AML-193 (cell line): ENCODE measurements around the gene RNASE8.
A peak's percentile ranks its signal among the peaks of the same experiment; 100 is the strongest.
"Not testable (repeated sequence)": the region's sequence is repeated elsewhere in the genome, so short reads cannot be mapped to it uniquely, and the experiment has no call there.

Experiments used
- DNase-seq, 2 experiments: peaks; one replicate each; lab custom pipeline; 2025; lab: John Stamatoyannopoulos, UW

Gene RNASE8, protein sequence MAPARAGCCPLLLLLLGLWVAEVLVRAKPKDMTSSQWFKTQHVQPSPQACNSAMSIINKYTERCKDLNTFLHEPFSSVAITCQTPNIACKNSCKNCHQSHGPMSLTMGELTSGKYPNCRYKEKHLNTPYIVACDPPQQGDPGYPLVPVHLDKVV

DNA sequence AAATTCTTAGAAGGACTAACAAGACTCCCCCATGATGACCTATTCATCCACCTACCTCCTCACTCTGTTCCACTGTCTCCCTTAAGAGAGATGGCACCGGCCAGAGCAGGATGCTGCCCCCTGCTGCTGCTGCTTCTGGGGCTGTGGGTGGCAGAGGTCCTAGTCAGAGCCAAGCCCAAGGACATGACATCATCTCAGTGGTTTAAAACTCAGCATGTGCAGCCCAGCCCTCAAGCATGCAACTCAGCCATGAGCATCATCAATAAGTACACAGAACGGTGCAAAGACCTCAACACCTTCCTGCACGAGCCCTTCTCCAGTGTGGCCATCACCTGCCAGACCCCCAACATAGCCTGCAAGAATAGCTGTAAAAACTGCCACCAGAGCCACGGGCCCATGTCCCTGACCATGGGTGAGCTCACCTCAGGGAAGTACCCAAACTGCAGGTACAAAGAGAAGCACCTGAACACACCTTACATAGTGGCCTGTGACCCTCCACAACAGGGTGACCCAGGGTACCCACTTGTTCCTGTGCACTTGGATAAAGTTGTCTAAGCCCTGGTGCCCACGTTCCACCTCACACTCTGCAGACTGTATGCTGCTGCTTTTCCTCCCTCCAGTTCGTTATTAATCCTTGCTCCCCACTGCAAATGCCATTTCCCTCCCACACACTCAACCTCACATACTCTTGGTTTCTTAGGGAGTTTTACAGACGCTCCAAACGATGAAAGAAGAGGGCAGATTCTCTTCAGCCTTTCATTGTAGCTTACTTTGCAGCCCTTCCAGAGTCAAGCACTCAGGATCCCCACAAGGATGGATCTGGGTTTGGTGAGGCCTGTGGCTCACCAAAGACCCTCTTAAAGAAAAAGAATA, at the start of gene RNASE8:
Gene RNASE8 (plus strand): TSS at position 20 of the 873 bp plus-strand sequence. CDS start 71 bp downstream, at position 91.
- DNase-seq: peak; percentile 25 to 26

DNA sequence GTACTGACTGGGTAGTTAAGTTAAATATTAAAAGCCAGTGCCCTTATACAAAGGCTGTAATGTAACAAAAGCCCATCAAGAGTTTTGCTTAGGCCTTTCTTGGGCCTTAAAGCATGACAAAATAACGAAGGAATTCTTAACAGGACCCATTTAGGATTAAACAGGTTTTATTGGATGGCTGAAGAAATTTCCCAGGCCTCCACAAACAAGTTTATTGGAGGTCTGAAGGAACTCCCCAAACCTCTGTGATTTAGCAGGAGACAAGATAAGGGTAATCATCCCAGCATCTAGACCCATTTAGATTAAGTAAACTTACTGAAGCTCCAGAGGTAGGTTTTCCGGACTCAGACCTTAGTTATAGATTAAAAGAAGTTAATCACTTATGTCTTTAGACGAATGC, 47.9 kb upstream of the RNASE8 start:
- DNase-seq: not testable (repeated sequence)

DNA sequence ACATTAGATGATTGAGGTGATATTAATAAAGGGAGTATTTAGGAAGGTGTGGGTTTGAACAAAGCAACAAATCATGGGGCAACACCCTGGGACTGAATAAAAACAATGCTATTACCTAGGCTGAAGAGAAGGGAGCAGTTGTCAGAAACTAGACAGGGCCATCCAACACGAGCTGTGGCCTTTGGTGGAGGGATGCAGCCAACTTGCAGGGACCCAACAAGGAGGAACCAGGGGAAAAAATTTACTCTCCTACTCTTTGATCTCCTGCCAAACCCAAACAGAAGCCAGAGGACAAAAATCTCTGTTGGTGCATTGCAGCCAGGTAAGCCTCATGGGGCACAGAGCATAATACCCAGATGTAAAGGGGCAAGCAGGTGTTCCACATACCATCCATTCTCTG, 46.5 kb upstream of the RNASE8 start:
- no peak for DNase-seq

DNA sequence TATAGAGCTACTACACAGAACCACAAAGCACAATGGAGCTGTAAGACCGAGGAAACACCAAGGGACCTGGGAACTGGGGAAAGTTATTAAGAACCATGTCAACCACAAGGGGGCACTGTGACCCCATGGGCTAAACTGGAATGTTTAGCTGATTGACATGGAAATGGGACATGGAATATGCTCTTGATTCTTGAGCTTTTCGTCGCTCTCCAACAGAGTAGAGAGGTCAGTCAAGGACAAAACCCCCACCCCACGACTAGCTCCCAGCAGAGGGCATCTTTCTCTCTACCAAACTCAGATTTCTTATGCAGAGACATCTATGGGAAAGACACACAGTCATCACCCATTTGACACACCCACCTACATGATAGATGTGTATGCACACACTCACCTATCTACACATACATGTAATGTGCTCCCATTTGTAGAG, 42.8 kb upstream of the RNASE8 start:
- DNase-seq: peak; percentile 72 to 76

DNA sequence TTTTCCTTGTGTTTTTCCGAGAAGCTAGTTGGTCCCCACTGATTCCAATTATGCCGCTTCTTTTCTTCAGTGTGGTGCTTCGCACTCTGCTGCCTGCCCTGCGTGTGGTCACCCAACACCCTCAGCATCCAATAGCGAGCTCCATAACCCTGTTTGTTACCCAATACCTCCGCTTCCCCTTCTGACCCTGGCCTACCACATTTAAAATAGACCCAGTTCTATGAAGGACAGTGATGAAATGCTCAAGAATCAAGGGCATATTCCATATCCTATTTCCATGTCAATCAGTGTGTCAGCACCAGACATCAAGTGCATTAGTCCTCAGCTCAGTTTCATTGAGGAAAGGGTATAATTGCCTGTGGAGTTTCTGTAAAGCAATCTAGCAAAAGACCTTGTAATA, 42.3 kb upstream of the RNASE8 start:
- DNase-seq: peak; percentile 72 to 78

DNA sequence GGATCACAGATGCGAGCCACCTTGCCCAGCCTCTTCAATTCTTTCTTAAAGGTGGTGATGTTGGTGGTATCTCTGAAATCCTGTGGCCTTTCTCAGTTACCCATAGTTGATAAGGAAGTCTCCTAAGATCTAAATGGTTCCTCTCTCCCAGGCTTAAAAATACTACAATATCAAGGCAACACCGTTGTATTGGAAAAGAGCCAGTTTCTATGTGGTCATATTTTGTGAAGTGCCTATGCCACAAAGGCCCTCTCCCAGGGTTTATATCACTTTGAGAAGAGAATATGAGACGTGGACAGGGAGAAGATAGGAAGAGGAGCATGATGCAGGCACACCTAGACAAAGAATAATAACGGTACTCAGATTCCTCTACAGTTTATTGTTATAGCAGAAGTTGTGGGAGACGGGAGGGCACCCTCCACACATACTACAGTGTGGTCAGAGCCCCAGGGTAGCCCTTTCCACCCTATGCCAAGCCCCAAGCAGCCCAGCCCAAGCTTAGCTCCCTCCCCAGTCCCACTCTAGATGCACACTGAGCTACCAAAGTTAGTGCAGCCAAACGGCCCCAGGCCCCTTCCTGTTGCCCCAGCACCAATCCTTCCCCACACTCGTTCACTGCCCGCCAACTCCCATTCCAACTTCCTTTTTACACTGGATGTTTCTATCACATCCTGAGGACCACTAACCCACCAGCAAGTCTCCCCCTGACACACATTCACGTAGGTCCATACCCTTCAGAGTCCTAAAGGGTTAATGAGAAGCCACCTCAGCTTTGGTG, 41.0 kb upstream of the RNASE8 start:
- no peak for DNase-seq

DNA sequence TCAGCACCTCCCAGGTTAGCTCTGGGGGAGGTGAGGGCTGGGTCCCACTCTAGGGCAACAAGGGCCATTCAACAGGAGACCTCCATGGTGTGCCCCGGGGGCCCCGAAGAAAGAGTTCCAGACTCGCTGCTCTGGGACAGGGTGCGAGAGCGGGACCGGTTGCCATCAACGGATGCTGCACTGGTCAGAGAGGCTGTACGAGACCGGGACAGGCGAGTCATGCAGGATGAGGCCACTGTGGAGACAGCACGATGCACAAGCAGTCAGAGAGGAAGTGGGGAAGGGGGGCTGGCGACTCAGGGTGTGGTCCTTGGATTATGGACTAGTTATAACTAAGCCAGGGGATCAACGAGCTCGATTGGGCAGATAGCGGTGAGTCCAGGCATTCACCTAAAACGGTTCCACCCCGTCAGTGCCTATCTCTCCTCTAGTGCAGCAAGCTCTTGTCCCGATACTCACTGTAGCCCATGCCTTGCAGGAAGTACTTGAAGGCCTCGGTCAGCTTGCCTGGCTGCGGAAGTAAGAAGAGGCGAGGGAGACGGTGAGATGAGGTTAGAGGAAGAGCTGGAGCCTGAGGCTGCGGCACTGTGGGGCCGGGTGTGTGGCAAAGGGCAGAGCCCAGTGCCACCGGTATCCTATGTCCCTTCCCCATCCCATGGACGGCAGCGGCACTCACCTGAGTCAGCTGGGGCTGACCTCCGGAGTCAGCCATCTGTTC, 39.9 kb upstream of the RNASE8 start:
- DNase-seq: no peak

DNA sequence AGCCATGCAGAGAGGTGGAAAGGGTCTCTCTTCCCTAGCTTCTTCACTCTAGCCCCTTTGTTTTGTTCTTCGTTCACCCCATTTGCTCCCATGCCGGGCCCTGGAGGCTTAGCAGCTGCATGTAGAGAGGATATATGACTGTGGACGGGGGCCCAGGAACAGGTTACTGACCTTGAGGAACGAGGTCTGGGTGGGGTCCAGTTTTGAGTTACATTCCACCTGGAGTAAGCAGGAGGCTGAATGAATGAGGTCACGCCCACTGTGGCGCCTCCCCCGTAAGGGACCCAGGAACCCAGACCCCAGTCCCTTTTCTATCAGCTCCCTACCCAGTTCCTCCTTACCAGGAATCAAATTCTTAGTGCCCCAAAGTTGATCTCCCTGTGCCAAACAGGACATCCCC, 39.3 kb upstream of the RNASE8 start:
- DNase-seq: no peak

DNA sequence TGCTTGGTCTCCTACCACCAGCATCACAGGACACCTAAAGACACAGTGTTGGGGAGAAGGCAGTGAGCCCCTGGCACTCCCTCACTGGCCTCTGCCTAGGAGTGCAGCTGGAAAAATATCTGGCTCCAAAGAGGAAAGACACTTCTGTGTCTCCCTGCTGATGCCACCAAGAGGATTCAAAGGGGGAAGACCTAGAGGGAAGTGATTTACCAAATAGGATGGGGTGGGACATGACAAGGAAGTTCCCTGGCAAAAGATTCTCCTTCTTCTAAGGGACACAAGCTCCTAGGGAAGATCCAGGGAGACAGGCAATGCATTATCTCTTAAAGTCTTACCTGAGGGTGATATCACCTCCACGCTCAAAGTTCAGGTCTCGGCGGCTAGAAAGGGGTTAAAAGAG, 38.8 kb upstream of the RNASE8 start:
- DNase-seq: no peak

DNA sequence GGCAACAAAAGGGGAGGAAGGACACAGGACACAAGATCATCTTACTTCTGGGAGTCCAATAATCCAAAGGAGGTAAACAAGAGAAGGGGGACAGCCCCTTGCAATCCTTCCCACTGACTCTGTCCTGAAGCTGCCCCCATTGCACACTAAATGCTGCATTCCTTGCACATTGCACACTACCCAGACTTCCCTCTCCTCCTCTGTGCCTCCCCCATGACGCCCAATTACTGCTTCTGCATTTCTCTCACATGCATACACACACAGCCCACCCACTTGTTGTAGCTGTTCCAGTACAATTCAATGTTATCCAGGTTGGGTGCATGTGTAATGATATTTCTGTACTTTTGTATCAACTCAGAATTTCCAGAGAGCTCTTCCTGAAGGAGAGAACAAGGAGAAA, 38.3 kb upstream of the RNASE8 start:
- DNase-seq: no peak

DNA sequence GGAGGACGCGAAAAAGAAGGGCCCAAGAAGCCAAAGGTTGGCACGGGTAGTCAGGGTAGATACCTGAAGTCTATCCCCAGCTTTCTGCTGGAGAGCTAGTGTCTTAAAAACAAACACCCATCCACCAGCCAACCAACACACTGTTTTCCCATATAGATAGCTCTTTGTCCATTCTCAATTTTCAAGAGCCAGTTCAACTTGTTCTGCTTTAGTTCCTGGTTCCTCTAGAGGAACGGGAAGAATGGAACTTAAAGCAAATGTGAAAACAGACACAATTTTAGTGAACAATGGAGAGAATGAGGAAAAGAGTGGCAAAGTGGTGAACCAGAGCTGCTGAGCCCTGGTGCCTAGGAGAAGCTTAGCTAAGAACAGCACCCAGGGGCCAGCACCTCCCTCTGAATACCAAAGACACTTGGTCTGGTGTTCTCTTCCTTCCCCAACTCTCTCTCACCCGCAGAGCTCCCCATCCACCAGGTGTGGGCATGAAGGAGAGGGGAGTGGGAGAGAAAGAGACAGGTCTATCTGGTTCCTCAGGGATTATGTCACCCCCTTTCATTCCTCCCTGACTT, 36.6 kb upstream of the RNASE8 start:
- DNase-seq: no peak

DNA sequence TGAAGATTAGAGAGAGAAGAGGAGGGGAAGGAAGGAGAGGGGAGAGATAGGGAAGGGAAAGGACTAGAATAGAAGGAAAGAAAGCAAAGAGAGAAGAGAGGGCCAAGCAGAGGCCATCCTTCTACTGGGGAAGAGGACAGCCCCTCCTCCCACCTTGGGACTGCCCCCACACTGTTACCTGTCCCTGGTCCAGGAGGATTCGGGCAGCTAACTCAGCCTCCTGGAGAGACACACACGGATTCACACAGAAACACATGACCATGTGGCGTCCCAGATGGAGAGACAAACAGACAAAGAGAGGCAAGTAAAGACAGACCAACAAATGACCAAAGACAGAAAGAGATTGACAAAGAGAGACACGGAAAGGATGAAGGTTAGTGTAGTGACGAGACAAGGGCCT, 34.9 kb upstream of the RNASE8 start:
- DNase-seq: no peak

DNA sequence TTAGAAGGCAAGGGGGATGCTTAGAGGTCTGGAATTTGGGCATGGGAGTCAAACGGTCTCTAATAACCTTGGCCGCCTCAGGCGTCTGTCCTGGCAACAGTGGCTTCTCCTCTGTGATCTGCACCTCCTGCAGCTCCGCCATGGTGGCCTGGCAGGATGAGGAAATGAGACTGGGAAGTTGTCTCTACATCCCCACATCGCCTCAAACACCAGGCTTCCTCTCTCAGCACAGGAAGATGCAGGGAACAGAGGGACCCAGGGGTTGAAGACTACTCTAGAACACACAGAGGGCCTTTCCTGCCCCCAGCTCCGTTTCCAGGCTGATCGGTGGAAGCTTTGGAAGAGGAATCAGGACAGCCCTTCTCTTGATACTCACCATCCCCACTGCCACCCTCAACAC, 34.4 kb upstream of the RNASE8 start:
- DNase-seq: no peak

DNA sequence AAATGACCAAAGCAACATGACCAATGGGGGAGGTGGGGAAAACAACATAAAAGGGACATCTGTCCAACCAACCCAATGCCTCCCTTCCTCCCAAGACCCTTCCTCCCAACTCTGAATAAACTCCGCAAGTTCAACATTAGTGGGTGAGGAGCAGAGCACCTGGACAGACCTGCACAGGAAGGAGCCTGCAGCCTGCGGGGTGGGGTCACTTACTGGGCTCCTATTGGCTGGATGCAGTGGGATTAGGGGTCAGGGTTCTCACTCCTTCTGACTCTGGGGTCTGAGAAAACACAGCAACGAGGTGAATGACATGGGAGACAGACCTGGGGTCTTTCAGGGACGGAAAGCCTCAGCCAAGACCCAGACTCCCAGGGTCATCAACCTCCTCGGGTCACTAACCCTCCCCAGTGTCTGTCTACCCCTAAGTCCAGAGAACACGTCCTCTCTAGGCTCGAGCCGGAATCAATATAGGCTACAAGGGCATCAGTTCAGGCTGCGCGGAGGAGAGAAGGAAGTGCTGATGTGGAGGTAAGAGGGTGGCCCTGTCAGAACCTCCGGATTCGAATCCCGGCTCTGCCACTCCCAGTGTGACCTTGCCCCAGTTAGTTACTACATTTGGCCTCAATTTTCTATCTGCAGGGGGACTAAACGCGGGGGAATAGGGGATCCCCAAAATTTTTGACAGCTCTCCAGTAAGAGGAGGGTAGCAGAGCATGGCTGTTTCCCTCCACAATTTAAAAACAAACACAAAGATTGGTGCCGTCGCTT, 33.6 kb upstream of the RNASE8 start:
- no peak for DNase-seq

DNA sequence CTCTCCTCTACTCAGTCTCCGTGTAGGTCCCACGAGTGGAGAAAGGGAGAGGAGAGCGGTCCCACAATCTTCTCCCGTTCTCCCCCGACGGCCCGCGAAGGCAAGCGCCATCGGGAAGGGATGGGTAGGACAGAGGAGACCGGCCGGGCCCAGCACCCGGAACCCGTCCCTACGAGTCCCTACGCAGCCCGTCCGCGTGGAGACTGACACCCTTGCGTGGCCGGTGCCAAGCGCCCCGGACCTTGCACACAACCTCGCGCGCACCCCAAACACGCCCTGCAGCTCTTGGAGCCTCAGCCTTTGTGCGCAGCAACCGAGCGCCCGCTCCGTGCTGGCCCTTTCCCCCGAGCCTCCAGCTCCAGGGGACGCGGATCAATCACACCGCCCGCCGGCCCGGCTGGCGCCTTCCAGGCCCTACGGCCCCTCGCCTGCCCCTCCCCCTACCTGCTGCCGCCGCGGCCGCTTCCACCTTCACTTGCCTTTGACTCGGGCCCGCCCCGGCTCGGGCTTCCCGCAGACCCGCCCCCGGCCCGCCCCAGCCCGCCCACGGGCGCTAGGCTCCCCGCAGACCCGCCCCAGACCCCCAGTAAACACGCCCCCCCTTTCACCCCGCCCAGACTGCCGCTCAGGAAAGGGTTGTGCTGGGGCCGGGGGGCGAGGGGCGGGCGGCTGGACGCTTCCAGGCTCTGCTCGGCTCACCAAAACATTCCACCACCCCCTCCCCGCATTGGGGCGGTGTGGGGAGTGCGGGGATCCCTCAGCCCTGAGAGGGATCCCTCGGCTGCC, 32.8 kb upstream of the RNASE8 start, which contains the start of gene NDRG2:
Gene NDRG2 (minus strand): TSS at position 477 of the 786 bp plus-strand sequence. CDS start 1,746 bp downstream, outside the sequence.
- DNase-seq: no peak

DNA sequence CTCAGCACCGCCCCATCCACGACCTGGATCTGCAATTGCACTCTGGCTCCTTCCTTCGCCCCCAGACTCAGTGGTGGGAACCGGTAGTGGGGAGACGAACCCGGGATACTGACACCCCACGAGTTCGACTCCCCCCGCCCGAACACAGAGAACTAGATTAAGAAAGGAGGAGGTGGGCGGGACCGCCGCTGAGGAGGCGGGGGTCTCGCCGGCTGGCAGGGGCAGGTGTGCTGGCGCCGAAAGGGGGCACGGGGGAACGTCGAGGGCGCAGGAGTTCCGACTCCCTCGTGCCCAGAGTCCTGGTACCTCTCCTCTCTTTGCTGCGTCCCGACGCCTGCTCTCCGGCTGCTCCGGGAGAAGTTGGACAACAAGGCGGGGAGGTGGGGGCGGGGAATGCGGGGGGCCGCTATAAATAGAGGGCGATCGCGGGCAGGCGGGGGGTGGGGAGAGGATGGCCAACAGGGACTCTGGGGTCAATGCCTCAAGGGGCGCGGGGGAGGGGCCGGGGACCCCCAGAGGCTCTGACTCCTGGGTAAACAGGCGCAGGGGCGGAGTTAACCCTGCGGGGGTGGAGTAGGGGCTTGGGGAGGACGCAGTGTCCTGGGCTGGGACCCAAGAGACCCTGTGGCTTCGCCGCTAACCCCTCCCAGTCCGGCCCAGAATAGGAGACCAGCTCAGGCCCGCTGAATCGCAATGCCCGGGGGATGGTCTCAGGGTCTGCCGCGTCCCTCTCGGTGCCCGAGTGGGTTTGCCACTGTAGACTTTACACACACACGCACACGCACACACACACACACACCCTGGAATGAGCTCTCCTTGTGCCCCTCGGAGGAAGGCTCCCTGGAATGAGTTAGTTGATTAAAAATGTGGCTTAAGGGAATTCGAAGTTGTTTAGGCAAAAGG, 32.0 kb upstream of the RNASE8 start:
- no peak for DNase-seq

DNA sequence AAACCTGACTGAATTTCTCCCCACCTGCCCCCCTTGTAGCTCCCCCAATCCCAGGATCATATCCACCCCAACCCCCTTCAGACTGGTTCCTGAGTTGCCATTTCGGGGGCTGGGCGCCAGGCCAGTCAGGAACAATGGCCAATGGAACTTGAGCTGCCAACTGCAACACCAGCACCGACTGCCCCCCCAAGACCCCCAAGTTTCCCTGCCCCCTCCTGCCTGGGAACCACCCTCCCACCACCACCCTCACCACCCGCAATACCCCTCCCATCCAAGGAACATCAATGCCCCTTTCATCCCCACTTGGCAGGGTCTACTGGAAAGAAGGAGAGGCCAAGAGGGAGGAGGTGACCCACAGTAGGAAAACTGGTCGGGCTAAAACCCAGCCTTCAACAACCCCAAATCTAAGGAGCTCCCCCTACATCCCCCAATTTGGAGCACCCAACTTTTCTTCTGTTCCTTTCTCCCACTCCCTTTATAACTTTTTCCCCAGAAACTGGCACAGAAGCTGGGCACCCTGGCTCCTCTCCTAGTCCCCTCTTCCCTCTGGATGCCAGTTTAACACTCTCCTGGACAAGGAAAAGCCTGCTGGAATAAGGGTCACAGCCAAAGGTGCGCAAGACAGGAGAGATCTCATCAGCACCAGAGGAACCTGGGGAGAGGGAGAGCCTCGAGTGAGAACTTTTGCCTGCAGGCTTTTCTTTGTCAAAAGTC, 31.2 kb upstream of the RNASE8 start:
- no peak for DNase-seq

DNA sequence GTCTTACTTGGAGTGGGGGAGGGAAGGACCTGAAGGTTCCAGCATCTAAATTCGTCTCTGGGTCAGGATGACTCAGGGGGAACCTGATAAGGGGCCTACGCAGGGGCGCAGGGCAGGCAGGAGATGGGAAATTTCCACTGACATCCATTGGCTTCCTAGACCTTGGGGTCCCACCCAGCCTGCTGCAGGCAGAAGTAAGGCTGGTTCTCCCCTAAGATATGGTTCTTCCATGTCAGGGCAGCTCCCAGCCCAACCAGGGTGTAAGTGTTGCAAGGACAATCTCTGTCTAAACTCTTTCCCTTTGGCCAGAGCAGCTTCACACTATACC, 30.7 kb upstream of the RNASE8 start:
- DNase-seq: no peak

DNA sequence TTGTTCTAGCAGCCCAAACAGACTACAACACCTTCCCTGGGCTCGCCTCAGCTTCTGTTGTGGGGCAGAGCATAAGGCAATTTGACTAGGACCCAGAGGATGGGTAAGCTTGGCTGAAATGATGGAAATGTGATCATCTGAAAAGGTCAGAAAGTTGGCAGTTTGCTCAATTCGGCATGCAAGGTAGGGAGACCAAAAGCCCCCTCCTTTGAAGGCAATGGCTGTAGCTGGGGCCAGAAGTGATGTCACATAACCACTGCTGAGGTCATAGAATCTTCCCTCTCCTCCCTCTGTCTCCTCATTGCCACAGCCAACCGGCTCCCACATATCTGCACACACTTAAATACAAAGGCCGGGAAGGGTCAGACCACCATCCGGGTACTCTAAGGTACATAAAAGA, 27.7 kb upstream of the RNASE8 start, which contains the start of gene TPPP2:
Gene TPPP2 (plus strand): TSS at position 301 of the 400 bp plus-strand sequence. CDS start 365 bp downstream, outside the sequence.
- no peak for DNase-seq
